Left ventricle myocardium inferior (tissue), 1 donor: Measurements from ENCODE around the gene ATP2A1. TPM values are rescaled to one million over a fixed set of nuclear protein-coding genes. Genes with fewer than 3 reads are reported as not detected.

Experiments used
- DNase-seq: peaks from one replicate; pipeline ENCODE4 v3.0.0-alpha.2; 2020
- H3K27ac ChIP-seq: fragments of 200-600 bp; replicated peaks from 2 replicates; pipeline ENCODE4 v1.8.0; 2021
- H3K27me3 ChIP-seq: fragments of 200-600 bp; 2 replicates; pipeline ENCODE4 v1.8.0; 2021; ENCODE audit warnings: low read depth
- H3K36me3 ChIP-seq: fragments of 200-600 bp; 2 replicates; pipeline ENCODE4 v1.8.0; 2021
- H3K4me1 ChIP-seq: fragments of 200-600 bp; 2 replicates; pipeline ENCODE4 v1.8.0; 2021
- H3K4me3 ChIP-seq: fragments of 200-600 bp; 2 replicates; pipeline ENCODE4 v1.8.0; 2021; ENCODE audit warnings: mild to moderate bottlenecking, moderate library complexity
- H3K9me3 ChIP-seq: fragments of 200-600 bp; replicated peaks from 2 replicates; pipeline ENCODE4 v1.8.0; 2021
- intact Hi-C: fragments of 100-400 bp; cut with micrococcal nuclease; formaldehyde crosslinking; loops from one replicate; pipeline ENCODE4 v1.11.0; 2022
- total RNA-seq: library from RNA; stranded (reverse); fragmentation: NEBNext Ultra II Directional; extraction: Animal tissue kit (Norgen Biotek cat#: 25700); gene quantifications from one replicate; pipeline ENCODE4 v1.2.1, GENCODE V29; 2021
- TF ChIP-seq, protein P1 (sequence below): fragments of 200-600 bp; IDR thresholded peaks from 2 replicates; pipeline ENCODE4 v1.8.0; 2021; ENCODE audit warnings: antibody characterized with exemption, mild to moderate bottlenecking, borderline replicate concordance
- donor health status: DM: no; HTN: yes; CAD: no; lungs with severe emphysema.

ATP2A1 gene
- total RNA-seq, 1 donor from 2014 or later = 0.38 TPM

DNA sequence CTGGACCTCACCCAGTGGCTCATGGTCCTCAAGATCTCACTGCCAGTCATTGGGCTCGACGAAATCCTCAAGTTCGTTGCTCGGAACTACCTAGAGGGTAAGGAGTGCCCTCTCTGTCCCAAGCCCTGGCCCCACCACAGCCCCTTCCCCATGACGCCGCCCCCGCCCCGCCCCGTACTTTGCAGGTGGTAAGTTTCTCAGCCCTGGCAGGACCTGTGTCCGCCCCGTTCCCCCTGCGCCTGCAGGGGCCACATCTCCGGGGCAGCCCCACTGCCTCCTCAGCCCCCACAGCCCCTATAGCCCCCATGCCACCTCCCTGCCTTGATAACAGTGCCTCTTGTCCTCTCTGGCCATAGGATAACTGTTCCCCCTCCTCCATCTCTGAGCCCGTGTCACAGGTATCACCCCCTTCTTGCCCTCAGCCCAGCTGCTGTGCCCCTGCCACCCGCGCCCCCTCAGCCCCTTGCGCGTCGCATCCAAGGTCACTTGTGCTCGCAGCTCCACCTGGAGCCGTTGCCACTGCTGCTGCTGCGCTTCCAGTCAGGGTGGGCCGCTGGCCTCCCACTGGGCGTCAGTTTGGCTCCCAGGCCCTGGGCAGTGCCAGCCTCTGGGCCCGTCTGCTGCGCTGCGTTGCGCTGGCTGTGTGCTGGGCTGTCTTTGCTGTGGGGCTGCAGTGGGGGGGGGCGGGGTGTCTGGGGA, 25.2 kb downstream of the ATP2A1 start:
- intact Hi-C loops = no loop called here
- Histone ChIP-seq H3K27me3 (no peaks in the 10 kb centered on the region), H3K27ac (no peak overlapping the region), H3K4me1 (no peaks in the 10 kb centered on the region), H3K4me3 (no peak overlapping the region), H3K9me3 (no peaks in the 10 kb centered on the region), H3K36me3 (peaks cover 41% of the 10 kb centered on the region)
- DNase-seq = no peak
- TF ChIP-seq, protein P1, sequence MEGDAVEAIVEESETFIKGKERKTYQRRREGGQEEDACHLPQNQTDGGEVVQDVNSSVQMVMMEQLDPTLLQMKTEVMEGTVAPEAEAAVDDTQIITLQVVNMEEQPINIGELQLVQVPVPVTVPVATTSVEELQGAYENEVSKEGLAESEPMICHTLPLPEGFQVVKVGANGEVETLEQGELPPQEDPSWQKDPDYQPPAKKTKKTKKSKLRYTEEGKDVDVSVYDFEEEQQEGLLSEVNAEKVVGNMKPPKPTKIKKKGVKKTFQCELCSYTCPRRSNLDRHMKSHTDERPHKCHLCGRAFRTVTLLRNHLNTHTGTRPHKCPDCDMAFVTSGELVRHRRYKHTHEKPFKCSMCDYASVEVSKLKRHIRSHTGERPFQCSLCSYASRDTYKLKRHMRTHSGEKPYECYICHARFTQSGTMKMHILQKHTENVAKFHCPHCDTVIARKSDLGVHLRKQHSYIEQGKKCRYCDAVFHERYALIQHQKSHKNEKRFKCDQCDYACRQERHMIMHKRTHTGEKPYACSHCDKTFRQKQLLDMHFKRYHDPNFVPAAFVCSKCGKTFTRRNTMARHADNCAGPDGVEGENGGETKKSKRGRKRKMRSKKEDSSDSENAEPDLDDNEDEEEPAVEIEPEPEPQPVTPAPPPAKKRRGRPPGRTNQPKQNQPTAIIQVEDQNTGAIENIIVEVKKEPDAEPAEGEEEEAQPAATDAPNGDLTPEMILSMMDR = no peak

DNA sequence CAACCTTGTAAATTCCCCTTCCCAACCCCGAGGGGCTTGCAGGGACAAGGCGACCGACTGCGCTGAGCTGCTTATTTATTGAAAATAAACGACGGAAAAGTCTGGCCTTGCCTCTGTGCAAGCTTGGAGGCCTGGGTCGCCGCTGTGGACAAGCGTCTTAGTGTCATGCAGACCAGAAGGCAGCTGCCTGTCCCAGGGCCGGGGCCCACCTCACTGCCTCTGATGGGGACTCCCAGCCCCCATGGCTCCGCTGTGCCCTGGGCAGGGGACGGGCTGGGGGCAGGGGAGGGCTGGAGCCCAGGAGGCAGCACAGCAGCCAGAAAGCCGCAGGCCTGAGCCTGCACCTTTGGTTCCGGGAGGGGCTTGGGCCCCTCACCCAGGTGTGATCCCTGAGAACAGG, 26.1 kb downstream of the ATP2A1 start:
- no peaks in the 10 kb centered on the region for H3K4me1 ChIP-seq
- no peaks in the 10 kb centered on the region for H3K9me3 ChIP-seq
- H3K27me3 ChIP-seq = no peaks in the 10 kb centered on the region
- H3K4me3 ChIP-seq = no peak overlapping the region
- peaks cover 50% of the 10 kb centered on the region for H3K36me3 ChIP-seq
- DNase-seq = no peak
- no peak overlapping the region for H3K27ac ChIP-seq
- intact Hi-C loops = no loop called here
- TF ChIP-seq, protein P1 = no peak

DNA sequence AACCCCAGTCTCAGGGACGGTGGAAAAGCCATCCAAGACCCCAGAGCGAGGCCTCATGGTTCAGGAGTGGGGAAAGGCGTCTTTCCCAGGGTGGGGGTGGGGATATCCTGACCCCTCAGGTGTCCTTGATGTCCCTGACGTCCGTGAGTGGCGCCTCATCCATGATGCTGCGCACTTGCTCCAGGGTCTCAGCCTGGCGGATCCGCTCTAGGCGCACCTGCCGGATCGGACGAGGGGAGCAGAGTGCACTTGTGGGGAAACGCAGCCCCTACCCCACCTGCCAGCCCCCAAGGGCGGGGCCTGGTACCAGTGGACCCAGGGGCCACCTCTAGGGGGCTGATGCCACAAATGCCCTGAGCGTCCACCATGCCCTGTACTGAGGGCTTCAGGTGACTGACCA, 26.5 kb downstream of the ATP2A1 start:
- TF ChIP-seq, protein P1 = no peak

DNA sequence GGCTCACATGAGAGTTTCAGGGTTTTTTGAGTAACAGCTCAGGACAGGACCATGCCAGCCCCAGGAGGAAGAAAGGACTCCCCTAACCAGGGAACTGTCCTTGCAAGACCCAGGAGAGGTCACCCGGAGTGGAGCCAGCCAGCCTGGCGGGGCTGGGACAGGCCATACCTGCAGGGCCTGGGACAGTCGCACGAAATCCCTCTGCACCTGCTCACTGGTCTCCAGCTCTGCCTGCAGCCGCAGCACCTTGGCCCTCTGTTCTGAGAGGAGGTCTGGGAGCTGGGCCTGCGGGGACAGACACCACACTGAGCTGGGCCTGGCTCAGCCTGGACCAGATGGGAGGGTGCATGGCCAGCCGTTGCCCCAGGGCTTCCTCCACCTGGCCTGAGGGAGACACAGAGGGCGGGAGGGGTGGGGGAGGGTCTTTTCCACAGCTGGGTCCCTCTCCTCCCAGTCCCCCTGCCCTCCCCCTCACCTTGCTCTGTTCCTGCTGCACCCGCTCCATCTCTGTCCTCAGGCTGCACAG, 27.0 kb downstream of the ATP2A1 start:
- H3K4me3 ChIP-seq = no peak overlapping the region
- no peaks in the 10 kb centered on the region for H3K9me3 ChIP-seq
- TF ChIP-seq, protein P1 = no peak
- DNase-seq = no peak
- H3K36me3 ChIP-seq = peaks cover 59% of the 10 kb centered on the region
- H3K27me3 ChIP-seq = no peaks in the 10 kb centered on the region
- H3K4me1 ChIP-seq = no peaks in the 10 kb centered on the region
- H3K27ac ChIP-seq = no peak overlapping the region
- intact Hi-C loops = no loop called here

More for the DNA sequence above, 26.5 kb downstream of the ATP2A1 start:
- peaks cover 54% of the 10 kb centered on the region for H3K36me3 ChIP-seq
- H3K4me3 ChIP-seq = no peak overlapping the region
- H3K27ac ChIP-seq = no peak overlapping the region
- no peaks in the 10 kb centered on the region for H3K4me1 ChIP-seq
- H3K27me3 ChIP-seq = no peaks in the 10 kb centered on the region
- intact Hi-C loops = no loop called here
- no peaks in the 10 kb centered on the region for H3K9me3 ChIP-seq
- DNase-seq = no peak

DNA sequence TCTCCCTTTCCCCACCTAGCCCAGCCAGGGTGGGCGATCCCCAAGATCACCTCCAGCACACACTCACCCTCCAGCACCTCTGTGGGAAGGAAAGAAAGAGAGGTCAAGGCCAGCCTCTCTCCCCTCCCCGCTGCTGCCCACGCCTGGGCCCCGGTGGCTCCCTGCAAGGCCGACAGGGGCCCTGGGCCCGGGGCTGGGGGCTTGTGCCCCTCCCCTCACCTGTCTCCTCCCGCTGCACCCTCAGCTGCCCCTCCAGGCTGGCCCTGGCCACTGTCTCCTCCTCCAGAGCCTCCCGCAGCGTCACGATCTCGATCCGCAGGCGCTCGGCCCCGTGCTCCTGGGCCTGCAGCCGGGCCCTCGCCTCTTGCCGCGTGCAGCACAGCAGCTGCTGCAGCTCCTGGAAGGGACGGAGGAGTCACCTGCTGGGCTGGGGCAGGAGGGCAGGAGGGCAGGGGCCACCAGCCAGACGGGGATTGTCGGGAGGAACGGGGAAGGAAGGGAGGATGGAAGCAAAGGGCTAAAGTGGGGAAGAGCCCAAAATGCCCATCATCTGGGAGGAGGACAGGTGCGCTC, 27.6 kb downstream of the ATP2A1 start:
- intact Hi-C loops = no loop called here
- DNase-seq = no peak
- no peaks in the 10 kb centered on the region for H3K27me3 ChIP-seq
- no peaks in the 10 kb centered on the region for H3K4me1 ChIP-seq
- no peak overlapping the region for H3K4me3 ChIP-seq
- H3K36me3 ChIP-seq = peaks cover 64% of the 10 kb centered on the region
- no peaks in the 10 kb centered on the region for H3K9me3 ChIP-seq
- H3K27ac ChIP-seq = no peak overlapping the region
- TF ChIP-seq, protein P1 = no peak
